Panc1 (cell line): ENCODE data around the gene MAPK14. TPM values are rescaled to one million over a fixed set of nuclear protein-coding genes. Genes with fewer than 3 reads are reported as not detected.

Experiments used
- ATAC-seq: fragments of 200-7000 bp; cut with Tn5 transposase; 2 replicates; pipeline ENCODE4 v1.9.1; 2020; ENCODE audit warnings: mild to moderate bottlenecking, moderate library complexity
- BruUV-seq: library from RNA; stranded (reverse); fragments of 400-500 nt; replicated peaks from 2 replicates; lab custom pipeline; 2021; lab: Mats Ljungman, UMichigan
- CTCF ChIA-PET: fragments of 300-600 bp; sonication (Branson Sonifier 250); formaldehyde crosslinking; loops from one replicate; lab custom pipeline; 2022; ENCODE audit warnings: antibody characterized with exemption; lab: Charles Lee
- POLR2A ChIA-PET: fragments of 300-600 bp; sonication (Branson Sonifier 250); formaldehyde crosslinking; loops from one replicate; lab custom pipeline; 2022; ENCODE audit warnings: antibody characterized with exemption; lab: Charles Lee
- DNase-seq: peaks from one replicate; pipeline ENCODE4 v3.0.0-alpha.2; 2010; ENCODE audit warnings: low read depth, low spot score
- H3K27ac ChIP-seq: 2 replicates; pipeline ENCODE4 v1.5.1; 2011; ENCODE audit warnings: mild to moderate bottlenecking, low read length, inconsistent platforms
- H3K27me3 ChIP-seq: fragments of 200-500 bp; sonication (Bioruptor generic); 2 replicates; pipeline ENCODE4 v1.6.0; 2014; ENCODE audit warnings: low read length, inconsistent platforms; ENCODE audit not compliant: control insufficient read depth, insufficient read depth
- H3K36me3 ChIP-seq: fragments of 200-500 bp; sonication (Bioruptor generic); 2 replicates; pipeline ENCODE4 v1.5.1; 2014; ENCODE audit warnings: inconsistent platforms, mild to moderate bottlenecking, low read length, moderate library complexity; ENCODE audit not compliant: control insufficient read depth, insufficient read depth
- H3K4me1 ChIP-seq: 2 replicates; pipeline ENCODE4 v1.5.1; 2011; ENCODE audit warnings: inconsistent platforms, mild to moderate bottlenecking, low read length, moderate library complexity; ENCODE audit not compliant: control insufficient read depth, insufficient read depth
- H3K4me3 ChIP-seq, 2 experiments: 2 replicates each; pipeline ENCODE4 v1.5.1; 2011 to 2012; ENCODE audit warnings: low read depth in 2 of 2, low read length in 2 of 2, mild to moderate bottlenecking in 2 of 2, inconsistent platforms in 1 of 2, moderate library complexity in 1 of 2
- H3K9me3 ChIP-seq: fragments of 200-500 bp; sonication (Bioruptor generic); 2 replicates; pipeline ENCODE4 v1.5.1; 2014; ENCODE audit warnings: low read depth, mild to moderate bottlenecking, inconsistent platforms, low read length, moderate library complexity; ENCODE audit not compliant: control insufficient read depth, insufficient read depth
- CTCF ChIP-seq: fragments of 450-650 bp; IDR thresholded peaks from 2 replicates; pipeline ENCODE4 v1.5.1; 2017; ENCODE audit warnings: mild to moderate bottlenecking
- POLR2AphosphoS5 ChIP-seq: IDR thresholded peaks from 2 replicates; pipeline ENCODE4 v1.6.1; 2012; ENCODE audit warnings: mild to moderate bottlenecking, low read depth, low read length, moderate library complexity
- REST ChIP-seq, 2 experiments: IDR thresholded peaks; 2 replicates each; pipeline ENCODE4 v1.6.1; 2011 to 2012; ENCODE audit warnings: low read depth in 2 of 2, control low read depth in 1 of 2, low read length in 1 of 2, mild to moderate bottlenecking in 1 of 2, moderate library complexity in 1 of 2; ENCODE audit not compliant: insufficient read depth in 1 of 2
- SIN3A ChIP-seq: IDR thresholded peaks from 2 replicates; pipeline ENCODE4 v1.6.1; 2012; ENCODE audit warnings: low read depth, mild to moderate bottlenecking, low read length, moderate library complexity, borderline replicate concordance; ENCODE audit not compliant: insufficient read depth
- TCF7L2 ChIP-seq: IDR thresholded peaks from 2 replicates; pipeline ENCODE4 v1.6.1; 2011; ENCODE audit warnings: mild to moderate bottlenecking, low read depth, low read length, inconsistent platforms
- in situ Hi-C: cut with HindIII; loops from 2 replicates; pipeline ENCODE4 v1.10.0; 2016; ENCODE audit warnings: low sequenced_read_pairs, low pct_unique_long_range_greater_than_20kb
- intact Hi-C: fragments of 100-400 bp; cut with micrococcal nuclease; formaldehyde crosslinking; loops from one replicate; pipeline ENCODE4 v1.10.0; 2022; ENCODE audit not compliant: unreplicated experiment
- total RNA-seq: library from RNA; stranded (reverse); gene quantifications from one replicate; pipeline ENCODE4 v1.2.1, GENCODE V29; 2021; ENCODE audit not compliant: unreplicated experiment

MAPK14 gene
- total RNA-seq, 1 experiment from 2014 or later = 42.3 TPM

- Histone ChIP-seq H3K4me3 (no peak overlapping the region), H3K9me3 (no peaks in the 10 kb centered on the region), H3K27me3 (no peaks in the 10 kb centered on the region), H3K36me3 (no peaks in the 10 kb centered on the region), H3K4me1 (peaks cover 3% of the 10 kb centered on the region; the same call in 1 of the 2 replicates), H3K27ac (no peak overlapping the region)
- CTCF ChIA-PET = no interaction called here
- ATAC-seq = no peak
- no peak for DNase-seq
- TF ChIP-seq CTCF (no peak), REST (IDR thresholded peaks at IDR 0.05; ENCODE audit: insufficient read depth in 1 of 2, low read depth in 2 of 2, low read length in 1 of 2) (no peak), SIN3A (no peak)
- POLR2A ChIA-PET = no interaction called here
- intact Hi-C loops = no loop called here
- in situ Hi-C loops = no loop called here
- BruUV-seq = no TSS peak
These were observed 70.8 kb downstream of the MAPK14 start for GRCh38 chr6:36098253-36098919.

DNA sequence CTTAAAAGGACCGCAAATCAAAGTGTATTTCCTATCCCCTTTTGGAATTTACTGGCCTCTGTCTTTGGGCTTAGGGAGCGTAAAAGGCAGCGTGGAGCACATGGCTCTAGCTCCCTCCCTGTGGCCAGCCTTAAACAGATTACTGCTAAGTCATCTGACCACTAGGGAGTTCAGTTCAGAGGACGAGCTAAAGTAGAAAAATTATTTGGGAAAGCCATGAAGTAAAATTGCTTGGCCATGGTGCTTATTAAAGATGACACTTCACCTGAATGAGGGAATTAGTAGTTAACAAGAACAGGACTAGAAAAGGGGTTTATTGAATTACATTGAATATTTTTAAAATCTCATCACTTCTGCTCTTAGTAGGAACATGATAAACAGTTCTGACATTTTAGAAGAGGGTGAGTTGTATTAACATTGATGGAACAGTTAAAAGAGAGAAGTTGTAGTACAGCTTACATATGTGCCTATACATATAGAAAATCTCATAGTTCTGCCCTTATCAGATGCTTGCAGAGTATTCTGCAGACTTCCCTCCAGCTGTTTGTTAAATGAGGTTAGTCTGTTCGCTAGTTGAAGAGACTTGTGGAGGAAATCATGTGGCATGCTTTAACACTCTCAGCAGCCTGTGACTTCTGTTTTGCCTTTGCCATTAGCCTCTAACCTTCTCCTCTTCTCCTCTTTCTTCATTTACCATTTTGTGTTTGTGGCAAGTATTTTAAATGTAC lies 71.5 kb downstream of the MAPK14 start:
- no peaks in the 10 kb centered on the region for H3K9me3 ChIP-seq
- H3K27me3 ChIP-seq = no peaks in the 10 kb centered on the region
- POLR2A ChIA-PET = interaction anchor here (0.5 kb wide), 1 partner anchor 122 kb away, joined by 10 read pairs; no protein-coding TSS in a partner anchor
- no peak for DNase-seq
- CTCF ChIA-PET = no interaction called here
- no peak for TF ChIP-seq SIN3A
- no peak for TF ChIP-seq CTCF
- TF ChIP-seq TCF7L2 = no peak
- no peak for TF ChIP-seq REST (IDR thresholded peaks at IDR 0.05; ENCODE audit: insufficient read depth in 1 of 2, low read depth in 2 of 2, low read length in 1 of 2)
- TF ChIP-seq POLR2AphosphoS5 = no peak
- no peak overlapping the region for H3K27ac ChIP-seq
- no peaks in the 10 kb centered on the region for H3K36me3 ChIP-seq
- in situ Hi-C loops = no loop called here
- intact Hi-C loops = no loop called here
- peaks cover 3% of the 10 kb centered on the region; the same call in 1 of the 2 replicates for H3K4me1 ChIP-seq
- H3K4me3 ChIP-seq = no peak overlapping the region
- no TSS peak for BruUV-seq
- ATAC-seq = no peak
